ENCODE data around the gene DNASE1L2.

Gene DNASE1L2

GRCh38 chr16:2284001-2284770 is 47.9 kb downstream of the DNASE1L2 start:
- no peak for DNase-seq (ENCODE audit: low read depth in 2 of 3, low spot score in 1 of 3)

- DNase-seq (ENCODE audit: low read depth in 2 of 3, low spot score in 1 of 3) = no peak
Measured at GRCh38 chr16:2284797-2285576, 48.7 kb downstream of the DNASE1L2 start.

GRCh38 chr16:2285731-2286191 is 49.5 kb downstream of the DNASE1L2 start:
- DNase-seq (ENCODE audit: low read depth in 2 of 3, low spot score in 1 of 3) = no peak

- DNase-seq (ENCODE audit: low read depth in 2 of 3, low spot score in 1 of 3) = no peak
Measured at GRCh38 chr16:2286550-2286949, 50.3 kb downstream of the DNASE1L2 start.

GRCh38 chr16:2287916-2288547 is 51.8 kb downstream of the DNASE1L2 start:
- no peak for DNase-seq (ENCODE audit: low read depth in 2 of 3, low spot score in 1 of 3)
